Mesendoderm (in vitro differentiated cells): ENCODE results near the gene TBX1.

ENCODE experiments used
- DNase-seq: peaks from one replicate; pipeline ENCODE4 v3.0.0; 2013
- H2AK5ac ChIP-seq: 2 replicates; pipeline ENCODE4 v1.6.1; 2013; ENCODE audit warnings: low read length, inconsistent platforms
- H2BK120ac ChIP-seq: 2 replicates; pipeline ENCODE4 v1.6.1; 2013; ENCODE audit warnings: low read depth, mild to moderate bottlenecking, low read length, moderate library complexity, mixed read lengths
- H2BK15ac ChIP-seq: replicated peaks from 2 replicates; pipeline ENCODE4 v1.6.1; 2013; ENCODE audit warnings: low read depth, mild to moderate bottlenecking, moderate library complexity
- H2BK5ac ChIP-seq: 2 replicates; pipeline ENCODE4 v1.6.1; 2013; ENCODE audit warnings: low read length, inconsistent platforms
- H3K18ac ChIP-seq: 2 replicates; pipeline ENCODE4 v1.6.1; 2013; ENCODE audit warnings: mild to moderate bottlenecking, low read length, mixed read lengths
- H3K23ac ChIP-seq: one replicate; pipeline ENCODE4 v1.6.1; 2013; ENCODE audit warnings: low read length
- H3K27ac ChIP-seq: 2 replicates; pipeline ENCODE4 v1.5.1; 2013; ENCODE audit warnings: low read depth, mild to moderate bottlenecking, inconsistent platforms, low read length, moderate library complexity
- H3K27me3 ChIP-seq: 2 replicates; pipeline ENCODE4 v1.6.1; 2013; ENCODE audit warnings: low read length, control low read depth, mild to moderate bottlenecking, inconsistent platforms; ENCODE audit not compliant: insufficient read depth, poor library complexity
- H3K36me3 ChIP-seq: 2 replicates; pipeline ENCODE4 v1.6.1; 2013; ENCODE audit warnings: low read length, inconsistent platforms; ENCODE audit not compliant: control insufficient read depth, insufficient read depth
- H3K4ac ChIP-seq: one replicate; pipeline ENCODE4 v1.6.1; 2013; ENCODE audit warnings: low read depth, mild to moderate bottlenecking, low read length, moderate library complexity
- H3K4me1 ChIP-seq: 2 replicates; pipeline ENCODE4 v1.6.1; 2013; ENCODE audit warnings: low read depth, low read length, inconsistent platforms; ENCODE audit not compliant: control insufficient read depth
- H3K4me2 ChIP-seq: 2 replicates; pipeline ENCODE4 v1.6.1; 2013; ENCODE audit warnings: low read length
- H3K4me3 ChIP-seq: 2 replicates; pipeline ENCODE4 v1.5.1; 2013; ENCODE audit warnings: mild to moderate bottlenecking, low read length
- H3K56ac ChIP-seq: one replicate; pipeline ENCODE4 v1.6.1; 2013; ENCODE audit warnings: low read length
- H3K79me1 ChIP-seq: 2 replicates; pipeline ENCODE4 v1.6.1; 2013; ENCODE audit warnings: low read length, inconsistent platforms
- H3K79me2 ChIP-seq: 2 replicates; pipeline ENCODE4 v1.6.1; 2013; ENCODE audit warnings: mild to moderate bottlenecking, low read length; ENCODE audit not compliant: control insufficient read depth, insufficient read depth
- H3K9ac ChIP-seq: 2 replicates; pipeline ENCODE4 v1.6.1; 2013; ENCODE audit warnings: low read length, inconsistent platforms
- H4K5ac ChIP-seq: one replicate; pipeline ENCODE4 v1.6.1; 2013; ENCODE audit warnings: low read length
- H4K8ac ChIP-seq: one replicate; pipeline ENCODE4 v1.6.1; 2013; ENCODE audit warnings: low read depth, mild to moderate bottlenecking, control low read depth, low read length, moderate library complexity
- WGBS: extraction: QIAGEN DNeasy Blood & Tissue Kit; methylation state at CpG from one replicate; pipeline ENCODE4 v1.1.7; 2013; ENCODE audit warnings: low lambda C conversion rate, missing lambda C conversion rate; ENCODE audit not compliant: insufficient coverage; ENCODE audit errors: extremely low coverage; 5-methylcytosine and 5-hydroxymethylcytosine counted together

TBX1 gene

DNA sequence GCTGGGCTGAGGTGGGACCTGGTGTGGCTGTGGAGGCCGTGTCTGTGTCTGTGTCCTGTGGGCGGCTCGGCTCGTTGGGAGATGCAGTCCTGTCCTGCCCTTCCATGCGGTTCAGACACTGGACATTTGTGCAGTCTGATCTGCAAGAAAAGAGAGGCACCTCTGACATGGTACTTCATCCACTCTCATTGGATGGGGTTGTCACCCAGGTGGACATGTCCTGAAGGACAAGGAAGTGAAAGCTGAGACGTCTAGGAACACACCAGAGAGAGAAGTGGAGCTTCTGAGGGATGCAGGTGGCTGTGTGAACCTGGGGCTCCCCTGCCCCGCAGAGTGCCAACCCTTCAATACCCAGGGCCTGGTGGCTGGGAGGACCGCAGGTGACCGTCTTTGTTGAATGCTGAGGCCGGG lies 18.4 kb downstream of the TBX1 start:
- Histone ChIP-seq H3K9ac (no peak overlapping the region), H3K4me3 (no peak overlapping the region), H2BK15ac (no peak overlapping the region), H3K18ac (no peak overlapping the region), H3K79me1 (no peaks in the 10 kb centered on the region), H2BK120ac (no peak overlapping the region), H3K23ac (no peak overlapping the region), H3K4me2 (no peak overlapping the region), H3K27ac (no peak overlapping the region), H2AK5ac (no peak overlapping the region), H2BK5ac (no peak overlapping the region), H3K4me1 (no peaks in the 10 kb centered on the region), H3K4ac (no peak overlapping the region), H3K79me2 (no peaks in the 10 kb centered on the region), H4K5ac (no peak overlapping the region), H3K27me3 (no peaks in the 10 kb centered on the region), H3K36me3 (no peaks in the 10 kb centered on the region), H3K56ac (no peak overlapping the region), H4K8ac (no peak overlapping the region)
- DNase-seq: no peak
- WGBS: no CpG with 5 or more reads among the region's 10 CpGs

- Histone ChIP-seq H3K4ac (no peak overlapping the region), H3K36me3 (no peaks in the 10 kb centered on the region), H3K56ac (no peak overlapping the region), H4K8ac (no peak overlapping the region), H3K79me1 (no peaks in the 10 kb centered on the region), H2AK5ac (no peak overlapping the region), H2BK5ac (no peak overlapping the region), H3K4me3 (no peak overlapping the region), H3K4me1 (no peaks in the 10 kb centered on the region), H3K23ac (no peak overlapping the region), H3K79me2 (no peaks in the 10 kb centered on the region), H3K9ac (no peak overlapping the region), H3K4me2 (no peak overlapping the region), H4K5ac (no peak overlapping the region), H2BK120ac (no peak overlapping the region), H2BK15ac (no peak overlapping the region), H3K27ac (no peak overlapping the region), H3K18ac (no peak overlapping the region), H3K27me3 (no peaks in the 10 kb centered on the region)
- DNase-seq: no peak
- WGBS: no CpG with 5 or more reads among the region's 13 CpGs
Measured at GRCh38 chr22:19779685-19780268, 19.2 kb downstream of the TBX1 start.

- Histone ChIP-seq H4K5ac (no peak overlapping the region), H2BK15ac (no peak overlapping the region), H2BK120ac (no peak overlapping the region), H3K36me3 (no peaks in the 10 kb centered on the region), H3K27me3 (no peaks in the 10 kb centered on the region), H3K79me2 (no peaks in the 10 kb centered on the region), H2BK5ac (no peak overlapping the region), H3K27ac (no peak overlapping the region), H3K18ac (no peak overlapping the region), H3K56ac (no peak overlapping the region), H2AK5ac (no peak overlapping the region), H3K4me3 (no peak overlapping the region), H3K79me1 (no peaks in the 10 kb centered on the region), H3K4me1 (no peaks in the 10 kb centered on the region), H3K23ac (no peak overlapping the region), H3K4ac (no peak overlapping the region), H4K8ac (no peak overlapping the region), H3K4me2 (no peak overlapping the region), H3K9ac (no peak overlapping the region)
- DNase-seq: no peak
- WGBS: no CpG with 5 or more reads among the region's 1 CpG
Measured at GRCh38 chr22:19782533-19782932, 22.0 kb downstream of the TBX1 start.

GRCh38 chr22:19783586-19784383 lies 23.2 kb downstream of the TBX1 start:
- H2BK5ac ChIP-seq: no peak overlapping the region
- no CpG with 5 or more reads among the region's 24 CpGs for WGBS

DNA sequence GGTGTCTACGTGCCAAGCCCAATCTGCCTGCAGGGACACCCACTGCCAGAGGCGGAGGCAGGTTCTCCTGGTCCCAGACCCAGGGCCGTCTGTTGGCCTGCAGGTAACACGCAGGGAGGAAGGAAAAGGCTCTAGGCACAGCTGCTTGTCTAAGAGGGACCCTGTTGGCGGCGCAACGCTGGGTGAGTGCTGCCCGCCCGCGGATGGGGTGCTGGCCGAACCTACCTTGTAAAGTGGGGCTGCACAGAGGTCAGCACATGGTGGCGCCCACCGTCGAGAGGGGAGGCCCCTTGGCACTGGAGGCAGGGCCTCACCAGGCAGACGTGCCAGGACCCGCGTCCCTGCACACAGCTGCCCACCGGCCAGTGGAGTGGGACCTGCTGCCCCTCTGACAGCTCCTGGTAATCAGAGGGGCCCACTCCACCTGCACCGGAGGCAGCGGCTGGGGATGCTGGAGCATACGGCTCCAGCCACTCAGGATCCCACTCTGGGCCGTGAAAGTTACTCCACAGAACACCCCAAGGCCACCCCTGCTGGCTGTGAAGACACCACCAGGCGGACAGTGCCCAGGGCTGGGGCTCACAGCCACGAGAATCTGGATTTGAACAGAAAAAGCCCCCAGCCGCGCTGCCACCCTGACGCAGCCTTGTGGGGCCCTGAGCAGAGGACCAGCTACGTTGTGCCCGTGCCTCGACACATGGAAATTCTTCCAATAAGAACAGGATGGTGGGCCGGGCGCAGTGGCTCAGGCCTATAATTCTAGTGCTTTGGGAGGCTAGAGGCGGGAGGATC lies 24.0 kb downstream of the TBX1 start:
- WGBS: no CpG with 5 or more reads among the region's 33 CpGs
- Histone ChIP-seq H3K4me1 (no peaks in the 10 kb centered on the region), H3K4me2 (no peak overlapping the region), H3K4ac (no peak overlapping the region), H3K36me3 (no peaks in the 10 kb centered on the region), H3K79me2 (no peaks in the 10 kb centered on the region), H3K27me3 (no peaks in the 10 kb centered on the region), H3K9ac (no peak overlapping the region), H3K79me1 (no peaks in the 10 kb centered on the region), H2BK15ac (no peak overlapping the region), H3K18ac (no peak overlapping the region), H2AK5ac (no peak overlapping the region), H3K56ac (no peak overlapping the region), H3K23ac (no peak overlapping the region), H4K5ac (no peak overlapping the region), H2BK5ac (no peak overlapping the region), H3K4me3 (no peak overlapping the region), H4K8ac (no peak overlapping the region), H3K27ac (no peak overlapping the region), H2BK120ac (no peak overlapping the region)
- DNase-seq: no peak

More at GRCh38 chr22:19783586-19784383, 23.2 kb downstream of the TBX1 start:
- H3K56ac ChIP-seq: no peak overlapping the region
- H3K23ac ChIP-seq: no peak overlapping the region
- H4K5ac ChIP-seq: no peak overlapping the region
- H3K27me3 ChIP-seq: no peaks in the 10 kb centered on the region
- no peak overlapping the region for H4K8ac ChIP-seq
- no peaks in the 10 kb centered on the region for H3K4me1 ChIP-seq
- no peak overlapping the region for H3K4ac ChIP-seq
- no peak overlapping the region for H3K4me2 ChIP-seq
- H3K36me3 ChIP-seq: no peaks in the 10 kb centered on the region
- no peak overlapping the region for H3K4me3 ChIP-seq
- no peak overlapping the region for H2BK120ac ChIP-seq
- no peaks in the 10 kb centered on the region for H3K79me2 ChIP-seq
- H3K27ac ChIP-seq: no peak overlapping the region
- no peak overlapping the region for H2AK5ac ChIP-seq
- H3K18ac ChIP-seq: no peak overlapping the region
- DNase-seq: no peak
- no peak overlapping the region for H3K9ac ChIP-seq
- no peak overlapping the region for H2BK15ac ChIP-seq
- H3K79me1 ChIP-seq: no peaks in the 10 kb centered on the region
